Mucosa of descending colon (tissue), 3 donors: ENCODE data around the gene LKAAEAR1. TPM values are rescaled to one million over a fixed set of nuclear protein-coding genes. Genes with fewer than 3 reads are reported as not detected.

Source experiments
- ATAC-seq: fragments of 200-7000 bp; cut with Tn5 transposase; one replicate; pipeline ENCODE4 v1.9.1; 2020; ENCODE audit warnings: mild to moderate bottlenecking, moderate library complexity
- DNase-seq, 3 donors: peaks; one replicate each; pipeline ENCODE4 v3.0.0-alpha.2; 2020
- H3K36me3 ChIP-seq: fragments of 200-600 bp; one replicate; pipeline ENCODE4 v1.8.0; 2021; ENCODE audit warnings: low read depth, mild to moderate bottlenecking
- H3K4me1 ChIP-seq: fragments of 200-600 bp; one replicate; pipeline ENCODE4 v1.8.0; 2021; ENCODE audit warnings: low read depth, mild to moderate bottlenecking
- H3K4me3 ChIP-seq: fragments of 200-600 bp; one replicate; pipeline ENCODE4 v1.8.0; 2021; ENCODE audit warnings: mild to moderate bottlenecking
- H3K9me3 ChIP-seq: fragments of 200-600 bp; one replicate; pipeline ENCODE4 v1.8.0; 2021; ENCODE audit warnings: mild to moderate bottlenecking
- CTCF ChIP-seq: fragments of 200-600 bp; IDR thresholded peaks from one replicate; pipeline ENCODE4 v1.8.0; 2022; ENCODE audit warnings: antibody characterized with exemption, mild to moderate bottlenecking
- intact Hi-C, 2 donors: fragments of 100-400 bp; cut with DNase I in 1 of 2; cut with micrococcal nuclease in 1 of 2; formaldehyde crosslinking; loops; one replicate each; pipeline versions ENCODE4 v1.11.0 to v1.11.1; 2022; cut with DNase I, micrococcal nuclease
- total RNA-seq, 3 donors: library from RNA; stranded (reverse); fragmentation: NEBNext Ultra II Directional in 2 of 3; extraction: Animal tissue kit (Norgen Biotek cat#: 25700) in 2 of 3; gene quantifications; one replicate each; pipeline versions ENCODE4 v1.2.1 to v1.2.4, GENCODE V29; 2021 to 2023
- donor health status: DM: no; HTN: no; CAD: no; lungs with moderate emphysema.
- donor health status: DM: no; HTN: no; CAD: no.
- donor health status: DM: no; HTN: yes; CAD: no.

The LKAAEAR1 gene
- total RNA-seq, 3 donors from 2014 or later = not detected

GRCh38 chr20:64096535-64096934, 12.3 kb upstream of the LKAAEAR1 start:
- no peak overlapping the region for H3K4me3 ChIP-seq
- H3K9me3 ChIP-seq = no peaks in the 10 kb centered on the region
- no peak for ATAC-seq
- no peak for TF ChIP-seq CTCF
- intact Hi-C loops = no loop called here
- no peak for DNase-seq
- H3K4me1 ChIP-seq = no peaks in the 10 kb centered on the region
- H3K36me3 ChIP-seq = no peaks in the 10 kb centered on the region

- intact Hi-C loops = no loop called here
- Histone ChIP-seq H3K4me3 (no peak overlapping the region), H3K36me3 (no peaks in the 10 kb centered on the region), H3K4me1 (no peaks in the 10 kb centered on the region), H3K9me3 (no peaks in the 10 kb centered on the region)
- no peak for TF ChIP-seq CTCF
- ATAC-seq (no peak), DNase-seq (no peak)
Measured at GRCh38 chr20:64095927-64096326, 11.7 kb upstream of the LKAAEAR1 start.

- TF ChIP-seq CTCF = no peak
- ATAC-seq = no peak
- intact Hi-C loops = no loop called here
- no peaks in the 10 kb centered on the region for H3K36me3 ChIP-seq
- no peak for DNase-seq
- no peaks in the 10 kb centered on the region for H3K4me1 ChIP-seq
- H3K9me3 ChIP-seq = no peaks in the 10 kb centered on the region
- H3K4me3 ChIP-seq = no peak overlapping the region
Measured at GRCh38 chr20:64095455-64095854, 11.3 kb upstream of the LKAAEAR1 start.

GRCh38 chr20:64093013-64093503, 8.9 kb upstream of the LKAAEAR1 start:
- no peak for ATAC-seq
- no peak for TF ChIP-seq CTCF

GRCh38 chr20:64092258-64093012, 8.2 kb upstream of the LKAAEAR1 start:
- DNase-seq (no peak), ATAC-seq (peak; percentile 25)
- no peak for TF ChIP-seq CTCF
- H3K9me3 ChIP-seq = no peaks in the 10 kb centered on the region
- H3K36me3 ChIP-seq = no peaks in the 10 kb centered on the region
- intact Hi-C loops = no loop called here
- no peak overlapping the region for H3K4me3 ChIP-seq
- H3K4me1 ChIP-seq = no peaks in the 10 kb centered on the region

More at GRCh38 chr20:64093013-64093503, 8.9 kb upstream of the LKAAEAR1 start:
- DNase-seq = no peak
- Histone ChIP-seq H3K36me3 (no peaks in the 10 kb centered on the region), H3K4me3 (no peak overlapping the region), H3K4me1 (no peaks in the 10 kb centered on the region), H3K9me3 (no peaks in the 10 kb centered on the region)
- intact Hi-C loops = no loop called here
